ENCODE data around the gene NOL4L.

NOL4L gene

GRCh38 chr20:32437391-32438074 lies 147.6 kb downstream of the NOL4L start:
- Mint-ChIP-seq H3K9me3 (no peaks in the 10 kb centered on the region), H3K4me1 (ENCODE audit: low read depth) (peaks cover 2% of the 10 kb centered on the region), H3K36me3 (ENCODE audit: low read depth) (peaks cover 47% of the 10 kb centered on the region), H3K4me3 (no peak overlapping the region), H3K27ac (no peak overlapping the region), H3K27me3 (ENCODE audit: low read depth) (no peaks in the 10 kb centered on the region)
- DNase-seq (ENCODE audit: low spot score) = no peak

GRCh38 chr20:32436968-32437367 lies 148.2 kb downstream of the NOL4L start:
- Mint-ChIP-seq H3K4me3 (no peak overlapping the region), H3K36me3 (ENCODE audit: low read depth) (peaks cover 49% of the 10 kb centered on the region), H3K4me1 (ENCODE audit: low read depth) (peaks cover 2% of the 10 kb centered on the region), H3K9me3 (no peaks in the 10 kb centered on the region), H3K27me3 (ENCODE audit: low read depth) (no peaks in the 10 kb centered on the region), H3K27ac (no peak overlapping the region)
- no peak for DNase-seq (ENCODE audit: low spot score)

- Mint-ChIP-seq H3K36me3 (ENCODE audit: low read depth) (peaks cover 52% of the 10 kb centered on the region), H3K27me3 (ENCODE audit: low read depth) (no peaks in the 10 kb centered on the region), H3K27ac (no peak overlapping the region), H3K4me3 (no peak overlapping the region), H3K9me3 (no peaks in the 10 kb centered on the region), H3K4me1 (ENCODE audit: low read depth) (peaks cover 2% of the 10 kb centered on the region)
- DNase-seq (ENCODE audit: low spot score) = no peak
Observed at GRCh38 chr20:32436142-32436861, 148.8 kb downstream of the NOL4L start.

GRCh38 chr20:32435449-32436107 lies 149.6 kb downstream of the NOL4L start:
- Mint-ChIP-seq H3K36me3 (ENCODE audit: low read depth) (peaks cover 51% of the 10 kb centered on the region), H3K4me1 (ENCODE audit: low read depth) (peaks cover 2% of the 10 kb centered on the region), H3K4me3 (no peak overlapping the region), H3K9me3 (no peaks in the 10 kb centered on the region), H3K27ac (no peak overlapping the region), H3K27me3 (ENCODE audit: low read depth) (no peaks in the 10 kb centered on the region)
- DNase-seq (ENCODE audit: low spot score) = no peak

GRCh38 chr20:32434434-32434833 lies 150.7 kb downstream of the NOL4L start:
- no peak for DNase-seq (ENCODE audit: low spot score)
- H3K4me1 Mint-ChIP-seq (ENCODE audit: low read depth) = peaks cover 2% of the 10 kb centered on the region
- no peaks in the 10 kb centered on the region for H3K27me3 Mint-ChIP-seq (ENCODE audit: low read depth)
- no peak overlapping the region for H3K27ac Mint-ChIP-seq
- H3K36me3 Mint-ChIP-seq (ENCODE audit: low read depth) = peaks cover 57% of the 10 kb centered on the region
- H3K9me3 Mint-ChIP-seq = no peaks in the 10 kb centered on the region
- H3K4me3 Mint-ChIP-seq = no peak overlapping the region

GRCh38 chr20:32433311-32434021 lies 151.7 kb downstream of the NOL4L start:
- H3K4me3 Mint-ChIP-seq = no peak overlapping the region
- DNase-seq (ENCODE audit: low spot score) = no peak
- no peaks in the 10 kb centered on the region for H3K9me3 Mint-ChIP-seq
- H3K4me1 Mint-ChIP-seq (ENCODE audit: low read depth) = no peaks in the 10 kb centered on the region
- peaks cover 60% of the 10 kb centered on the region for H3K36me3 Mint-ChIP-seq (ENCODE audit: low read depth)
- H3K27me3 Mint-ChIP-seq (ENCODE audit: low read depth) = no peaks in the 10 kb centered on the region
- H3K27ac Mint-ChIP-seq = no peak overlapping the region

GRCh38 chr20:32432277-32432676 lies 152.9 kb downstream of the NOL4L start:
- Mint-ChIP-seq H3K27me3 (ENCODE audit: low read depth) (no peaks in the 10 kb centered on the region), H3K4me1 (ENCODE audit: low read depth) (no peaks in the 10 kb centered on the region), H3K36me3 (ENCODE audit: low read depth) (peaks cover 63% of the 10 kb centered on the region), H3K27ac (no peak overlapping the region), H3K9me3 (no peaks in the 10 kb centered on the region), H3K4me3 (no peak overlapping the region)
- DNase-seq (ENCODE audit: low spot score) = no peak

- Mint-ChIP-seq H3K27me3 (ENCODE audit: low read depth) (no peaks in the 10 kb centered on the region), H3K4me3 (no peak overlapping the region), H3K36me3 (ENCODE audit: low read depth) (peaks cover 59% of the 10 kb centered on the region), H3K4me1 (ENCODE audit: low read depth) (no peaks in the 10 kb centered on the region), H3K27ac (no peak overlapping the region), H3K9me3 (no peaks in the 10 kb centered on the region)
- no peak for DNase-seq (ENCODE audit: low spot score)
Observed at GRCh38 chr20:32431457-32431856, 153.7 kb downstream of the NOL4L start.

- Mint-ChIP-seq H3K4me1 (ENCODE audit: low read depth) (no peaks in the 10 kb centered on the region), H3K27ac (no peak overlapping the region), H3K9me3 (no peaks in the 10 kb centered on the region), H3K27me3 (ENCODE audit: low read depth) (no peaks in the 10 kb centered on the region), H3K4me3 (no peak overlapping the region), H3K36me3 (ENCODE audit: low read depth) (peaks cover 61% of the 10 kb centered on the region)
- no peak for DNase-seq (ENCODE audit: low spot score)
Observed at GRCh38 chr20:32429745-32430360, 155.3 kb downstream of the NOL4L start.

GRCh38 chr20:32429343-32429742 lies 155.8 kb downstream of the NOL4L start:
- no peak overlapping the region for H3K27ac Mint-ChIP-seq
- no peak for DNase-seq (ENCODE audit: low spot score)
- peaks cover 60% of the 10 kb centered on the region for H3K36me3 Mint-ChIP-seq (ENCODE audit: low read depth)
- H3K27me3 Mint-ChIP-seq (ENCODE audit: low read depth) = no peaks in the 10 kb centered on the region
- no peaks in the 10 kb centered on the region for H3K9me3 Mint-ChIP-seq
- H3K4me1 Mint-ChIP-seq (ENCODE audit: low read depth) = no peaks in the 10 kb centered on the region
- H3K4me3 Mint-ChIP-seq = no peak overlapping the region

- H3K9me3 Mint-ChIP-seq = no peaks in the 10 kb centered on the region
- H3K4me3 Mint-ChIP-seq = no peak overlapping the region
- H3K27ac Mint-ChIP-seq = no peak overlapping the region
Observed at GRCh38 chr20:32427996-32428395, 157.1 kb downstream of the NOL4L start.

GRCh38 chr20:32421290-32421689 lies 163.8 kb downstream of the NOL4L start:
- H3K27ac Mint-ChIP-seq = no peak overlapping the region
- peaks cover 22% of the 10 kb centered on the region for H3K36me3 Mint-ChIP-seq (ENCODE audit: low read depth)
- peaks cover 4% of the 10 kb centered on the region for H3K4me1 Mint-ChIP-seq (ENCODE audit: low read depth)
- no peak overlapping the region for H3K4me3 Mint-ChIP-seq
- H3K27me3 Mint-ChIP-seq (ENCODE audit: low read depth) = no peaks in the 10 kb centered on the region
- no peak for DNase-seq (ENCODE audit: low spot score)
- no peaks in the 10 kb centered on the region for H3K9me3 Mint-ChIP-seq

More at GRCh38 chr20:32427996-32428395, 157.1 kb downstream of the NOL4L start:
- Mint-ChIP-seq H3K27me3 (ENCODE audit: low read depth) (no peaks in the 10 kb centered on the region), H3K4me1 (ENCODE audit: low read depth) (no peaks in the 10 kb centered on the region), H3K36me3 (ENCODE audit: low read depth) (peaks cover 50% of the 10 kb centered on the region)
- no peak for DNase-seq (ENCODE audit: low spot score)

- no peak for DNase-seq (ENCODE audit: low spot score)
- Mint-ChIP-seq H3K4me1 (ENCODE audit: low read depth) (peaks cover 23% of the 10 kb centered on the region), H3K36me3 (ENCODE audit: low read depth) (peaks cover 24% of the 10 kb centered on the region), H3K27ac (no peak overlapping the region), H3K9me3 (no peaks in the 10 kb centered on the region), H3K4me3 (no peak overlapping the region), H3K27me3 (ENCODE audit: low read depth) (no peaks in the 10 kb centered on the region)
Observed at GRCh38 chr20:32418376-32418775, 166.8 kb downstream of the NOL4L start.
